BLaER1 (cell line): ENCODE results near the gene RPS17.

ENCODE experiments used
- H3K27ac ChIP-seq: shearing (Covaris generic); formaldehyde crosslinking; 2 replicates; pipeline ENCODE4 v1.8.1; 2022
- H3K27me3 ChIP-seq: shearing (Covaris generic); formaldehyde crosslinking; 2 replicates; pipeline ENCODE4 v1.8.1; 2022
- H3K36me3 ChIP-seq: shearing (Covaris generic); formaldehyde crosslinking; 2 replicates; pipeline ENCODE4 v1.8.1; 2022
- H3K4me1 ChIP-seq: shearing (Covaris generic); formaldehyde crosslinking; 2 replicates; pipeline ENCODE4 v1.8.1; 2022
- H3K4me2 ChIP-seq: shearing (Covaris generic); formaldehyde crosslinking; 2 replicates; pipeline ENCODE4 v1.8.1; 2022
- H3K4me3 ChIP-seq: shearing (Covaris generic); formaldehyde crosslinking; 2 replicates; pipeline ENCODE4 v1.8.1; 2022
- H3K9ac ChIP-seq: shearing (Covaris generic); formaldehyde crosslinking; 2 replicates; pipeline ENCODE4 v1.8.1; 2022
- H3K9me3 ChIP-seq: shearing (Covaris generic); formaldehyde crosslinking; 2 replicates; pipeline ENCODE4 v1.8.1; 2022
- H4K20me1 ChIP-seq: shearing (Covaris generic); formaldehyde crosslinking; 2 replicates; pipeline ENCODE4 v1.8.1; 2022
- Cebpa-rat ChIP-seq: shearing (Covaris generic); IDR thresholded peaks from 2 replicates; pipeline ENCODE4 v1.8.1; 2022

Gene RPS17

DNA sequence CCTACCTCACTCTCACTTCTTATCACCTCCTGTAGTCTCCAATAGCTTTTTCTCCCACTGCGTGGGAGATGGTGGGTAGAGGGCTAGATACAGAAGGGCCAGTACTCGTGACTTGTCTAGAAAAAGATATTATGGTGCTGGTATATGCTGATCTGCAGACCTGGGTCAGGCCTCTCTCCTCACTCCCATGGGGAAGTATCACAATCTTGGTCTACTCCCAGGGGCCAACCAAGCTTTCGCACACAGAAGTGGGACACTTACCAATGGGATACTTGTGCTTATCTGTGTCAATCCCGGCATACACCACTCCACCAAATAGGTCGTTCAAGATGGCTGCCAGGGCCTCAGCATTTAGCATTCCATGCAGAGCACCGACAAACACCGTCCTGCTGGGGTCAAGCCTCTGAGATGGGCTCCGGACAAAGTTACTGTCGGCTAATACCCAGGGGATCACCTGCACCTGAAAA, 9.0 kb upstream of the RPS17 start:
- Histone ChIP-seq H3K4me2 (no peak overlapping the region), H4K20me1 (no peaks in the 10 kb centered on the region), H3K4me3 (no peak overlapping the region), H3K27me3 (no peaks in the 10 kb centered on the region), H3K4me1 (no peaks in the 10 kb centered on the region), H3K9me3 (no peaks in the 10 kb centered on the region), H3K27ac (no peak overlapping the region), H3K36me3 (no peaks in the 10 kb centered on the region), H3K9ac (no peak overlapping the region)
- TF ChIP-seq Cebpa-rat, result no peak

DNA sequence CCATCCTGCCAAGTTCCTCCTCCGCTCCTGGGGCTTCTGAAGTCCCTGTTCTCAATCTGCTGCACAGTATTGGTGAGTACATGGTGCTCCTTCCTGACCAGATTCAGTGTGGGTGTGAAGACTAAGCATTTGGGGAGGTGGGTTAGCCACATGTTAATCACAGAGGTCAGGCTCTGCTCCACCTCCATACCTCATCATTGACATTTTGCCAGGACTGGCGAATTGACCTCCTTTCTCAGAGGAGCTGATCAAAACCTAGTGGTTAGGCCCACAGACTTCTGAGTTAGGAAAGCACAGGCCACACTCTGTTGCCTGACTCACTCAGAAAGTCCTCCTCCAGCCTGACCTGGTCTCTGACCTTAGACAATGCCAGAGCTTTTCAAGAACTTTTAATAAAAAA, 8.4 kb upstream of the RPS17 start:
- Histone ChIP-seq H4K20me1 (no peaks in the 10 kb centered on the region), H3K4me1 (no peaks in the 10 kb centered on the region), H3K27me3 (no peaks in the 10 kb centered on the region), H3K4me3 (no peak overlapping the region), H3K27ac (no peak overlapping the region), H3K36me3 (no peaks in the 10 kb centered on the region), H3K9ac (no peak overlapping the region), H3K4me2 (no peak overlapping the region), H3K9me3 (no peaks in the 10 kb centered on the region)
- TF ChIP-seq Cebpa-rat, result no peak

GRCh38 chr15:82545478-82545877, 5.2 kb upstream of the RPS17 start:
- Histone ChIP-seq H3K4me2 (no peak overlapping the region), H3K36me3 (no peaks in the 10 kb centered on the region), H3K9ac (no peak overlapping the region), H3K4me1 (peaks cover 7% of the 10 kb centered on the region), H4K20me1 (no peaks in the 10 kb centered on the region), H3K9me3 (no peaks in the 10 kb centered on the region), H3K27ac (no peak overlapping the region), H3K4me3 (no peak overlapping the region), H3K27me3 (no peaks in the 10 kb centered on the region)
- TF ChIP-seq Cebpa-rat, result no peak

DNA sequence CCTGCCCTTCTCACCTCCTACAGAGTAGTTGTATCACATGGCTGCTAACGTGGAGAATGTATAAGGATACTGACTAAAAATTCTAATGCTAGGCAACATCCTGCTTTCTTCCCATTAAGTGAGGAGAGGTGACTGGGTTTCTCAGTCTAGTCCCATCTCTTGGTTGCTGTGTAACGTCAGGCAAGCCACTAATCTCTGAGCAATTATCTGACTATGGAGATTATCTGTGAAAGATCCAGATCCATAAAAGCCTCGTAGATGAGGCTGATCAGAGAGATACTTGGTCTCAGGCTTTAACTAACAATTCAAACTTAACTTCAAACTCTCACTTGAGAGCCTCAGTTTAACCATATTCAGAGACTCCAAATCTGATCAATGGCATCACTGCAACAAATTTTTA, 4.7 kb upstream of the RPS17 start:
- Histone ChIP-seq H3K4me3 (no peak overlapping the region), H3K27ac (no peak overlapping the region), H3K9ac (no peak overlapping the region), H3K27me3 (no peaks in the 10 kb centered on the region), H3K9me3 (no peaks in the 10 kb centered on the region), H4K20me1 (peaks cover 2% of the 10 kb centered on the region), H3K4me2 (no peak overlapping the region), H3K4me1 (peaks cover 7% of the 10 kb centered on the region), H3K36me3 (no peaks in the 10 kb centered on the region)
- no peak for TF ChIP-seq Cebpa-rat

- peaks cover 7% of the 10 kb centered on the region for H3K4me1 ChIP-seq
- no peaks in the 10 kb centered on the region for H3K27me3 ChIP-seq
- H3K9me3 ChIP-seq, result no peaks in the 10 kb centered on the region
- no peaks in the 10 kb centered on the region for H3K36me3 ChIP-seq
- no peak overlapping the region for H3K4me3 ChIP-seq
- H4K20me1 ChIP-seq, result peaks cover 8% of the 10 kb centered on the region
- no peak overlapping the region for H3K4me2 ChIP-seq
- H3K27ac ChIP-seq, result no peak overlapping the region
- H3K9ac ChIP-seq, result no peak overlapping the region
- no peak for TF ChIP-seq Cebpa-rat
Observed at GRCh38 chr15:82544431-82544830, 4.2 kb upstream of the RPS17 start.

DNA sequence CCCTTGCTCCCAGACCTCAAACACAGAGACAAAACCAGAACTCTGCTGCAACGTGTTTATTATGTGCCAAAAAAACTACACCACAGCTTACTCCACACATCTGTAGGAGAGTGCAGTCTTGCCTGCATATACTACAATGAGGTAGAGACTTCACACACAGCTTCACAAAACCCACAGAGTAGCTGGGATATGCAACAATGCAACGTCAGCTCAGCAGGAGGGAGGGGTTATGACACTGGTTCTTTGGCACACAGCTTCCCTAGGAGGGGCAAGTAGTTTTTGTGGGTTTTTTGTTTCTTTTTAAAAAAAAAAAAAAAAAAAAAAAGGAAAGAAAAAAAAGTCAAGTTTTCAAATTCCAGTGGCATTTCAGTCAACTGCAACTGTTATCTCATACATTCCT, 2.9 kb upstream of the RPS17 start:
- peaks cover 20% of the 10 kb centered on the region for H4K20me1 ChIP-seq
- H3K9ac ChIP-seq, result no peak overlapping the region
- no peak overlapping the region for H3K27ac ChIP-seq
- H3K27me3 ChIP-seq, result no peaks in the 10 kb centered on the region
- no peaks in the 10 kb centered on the region for H3K9me3 ChIP-seq
- peaks cover 8% of the 10 kb centered on the region for H3K36me3 ChIP-seq
- H3K4me1 ChIP-seq, result peaks cover 15% of the 10 kb centered on the region
- TF ChIP-seq Cebpa-rat, result no peak
- no peak overlapping the region for H3K4me3 ChIP-seq
- H3K4me2 ChIP-seq, result no peak overlapping the region

DNA sequence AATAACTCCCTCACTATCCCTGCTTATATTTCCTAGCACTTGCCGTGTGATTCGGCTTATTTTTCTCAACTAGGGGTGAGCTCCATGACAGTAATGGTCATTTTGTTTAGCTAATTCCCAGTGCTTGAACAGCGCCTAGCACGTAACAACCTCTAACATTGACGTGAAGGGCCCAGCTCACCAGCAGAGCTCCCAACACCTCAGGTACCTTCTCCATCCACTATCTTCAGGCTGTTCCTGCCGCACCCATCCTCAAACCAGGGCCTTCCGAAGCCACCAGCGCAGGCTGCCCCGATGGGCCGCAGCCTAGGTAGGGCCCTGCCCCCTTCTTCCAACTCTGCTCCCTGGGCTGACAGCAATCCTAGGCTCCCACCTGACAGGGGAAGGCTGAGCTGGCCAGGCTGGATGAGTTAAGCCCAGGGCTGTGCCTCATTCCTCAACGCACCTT, 751 bp upstream of the RPS17 start:
- Histone ChIP-seq H4K20me1 (peaks cover 42% of the 10 kb centered on the region), H3K4me2 (peak overlapping the region; percentile 96), H3K27me3 (no peaks in the 10 kb centered on the region), H3K4me1 (peaks cover 37% of the 10 kb centered on the region), H3K9me3 (no peaks in the 10 kb centered on the region), H3K9ac (peak overlapping the region; percentile 100), H3K27ac (peak overlapping the region; percentile 99), H3K4me3 (peak overlapping the region; percentile 99), H3K36me3 (peaks cover 29% of the 10 kb centered on the region)
- TF ChIP-seq Cebpa-rat, result no peak

DNA sequence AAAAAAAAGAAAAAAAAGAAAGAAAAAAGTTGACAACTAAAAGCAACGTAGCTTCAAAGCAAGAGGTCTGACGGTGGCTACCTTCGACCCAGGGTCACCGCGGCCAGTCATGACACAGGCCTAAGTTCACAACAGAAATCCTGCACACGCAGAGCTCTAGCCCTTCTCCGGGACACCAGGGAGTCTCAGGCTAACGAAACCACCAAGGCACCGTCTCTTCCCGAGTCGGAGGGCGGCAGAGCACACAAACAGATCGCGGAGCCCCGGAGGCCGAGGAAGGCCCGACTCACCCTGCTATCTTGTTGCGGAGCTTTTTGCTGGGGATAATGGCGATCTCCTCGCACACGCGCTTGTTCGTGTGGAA, 584 bp downstream of the RPS17 start:
- no peak for TF ChIP-seq Cebpa-rat
- peak overlapping the region; percentile 99 for H3K4me3 ChIP-seq
- peak overlapping the region; percentile 100 for H3K9ac ChIP-seq
- H3K36me3 ChIP-seq, result peaks cover 43% of the 10 kb centered on the region
- H3K9me3 ChIP-seq, result no peaks in the 10 kb centered on the region
- peaks cover 41% of the 10 kb centered on the region for H3K4me1 ChIP-seq
- peaks cover 54% of the 10 kb centered on the region for H4K20me1 ChIP-seq
- H3K27ac ChIP-seq, result peak overlapping the region; percentile 99
- H3K4me2 ChIP-seq, result peak overlapping the region; percentile 83
- H3K27me3 ChIP-seq, result no peaks in the 10 kb centered on the region

- H4K20me1 ChIP-seq, result peaks cover 60% of the 10 kb centered on the region
- TF ChIP-seq Cebpa-rat, result no peak
- H3K36me3 ChIP-seq, result peaks cover 48% of the 10 kb centered on the region
- peaks cover 41% of the 10 kb centered on the region for H3K4me1 ChIP-seq
- H3K9me3 ChIP-seq, result no peaks in the 10 kb centered on the region
- peak overlapping the region; percentile 83 for H3K4me2 ChIP-seq
- peak overlapping the region; percentile 99 for H3K27ac ChIP-seq
- H3K27me3 ChIP-seq, result no peaks in the 10 kb centered on the region
- H3K4me3 ChIP-seq, result peak overlapping the region; percentile 99
- peak overlapping the region; percentile 100 for H3K9ac ChIP-seq
Observed at GRCh38 chr15:82538961-82539690, 1.1 kb downstream of the RPS17 start.

- Histone ChIP-seq H4K20me1 (peaks cover 76% of the 10 kb centered on the region), H3K36me3 (peaks cover 65% of the 10 kb centered on the region)
Observed at GRCh38 chr15:82537351-82537908, 2.8 kb downstream of the RPS17 start.

More at GRCh38 chr15:82537351-82537908, 2.8 kb downstream of the RPS17 start:
- Histone ChIP-seq H3K27me3 (no peaks in the 10 kb centered on the region), H3K9ac (peak overlapping the region; percentile 100; the same call in 1 of the 2 replicates), H3K4me1 (peaks cover 41% of the 10 kb centered on the region), H3K4me2 (peak overlapping the region; percentile 83), H3K4me3 (peak overlapping the region; percentile 99; the same call in 1 of the 2 replicates), H3K27ac (no peak overlapping the region), H3K9me3 (no peaks in the 10 kb centered on the region)
- TF ChIP-seq Cebpa-rat, result no peak
